ENCODE results near the gene TOB1.

TOB1 gene

GRCh38 chr17:50830994-50831393 is 35.2 kb downstream of the TOB1 start:
- peak; percentile 68 for DNase-seq

GRCh38 chr17:50830352-50830751 is 35.8 kb downstream of the TOB1 start:
- peak; percentile 62 for DNase-seq

- DNase-seq, result no peak
Measured at GRCh38 chr17:50829332-50829731, 36.8 kb downstream of the TOB1 start.

- DNase-seq, result no peak
Measured at GRCh38 chr17:50828508-50829170, 37.5 kb downstream of the TOB1 start.

- DNase-seq, result no peak
Measured at GRCh38 chr17:50825188-50825587, 41.0 kb downstream of the TOB1 start.

- no peak for DNase-seq
Measured at GRCh38 chr17:50824429-50824828, 41.7 kb downstream of the TOB1 start.

- no peak for DNase-seq
Measured at GRCh38 chr17:50822550-50822949, 43.6 kb downstream of the TOB1 start.

GRCh38 chr17:50820651-50821050 is 45.5 kb downstream of the TOB1 start:
- DNase-seq, result no peak

- DNase-seq, result no peak
Measured at GRCh38 chr17:50818921-50819657, 47.1 kb downstream of the TOB1 start.

GRCh38 chr17:50818261-50818660 is 47.9 kb downstream of the TOB1 start:
- DNase-seq, result no peak

- no peak for DNase-seq
Measured at GRCh38 chr17:50817838-50818237, 48.3 kb downstream of the TOB1 start.

GRCh38 chr17:50816771-50817751 is 49.1 kb downstream of the TOB1 start:
- DNase-seq, result no peak

GRCh38 chr17:50816271-50816670 is 49.9 kb downstream of the TOB1 start:
- no peak for DNase-seq

GRCh38 chr17:50815400-50815799 is 50.8 kb downstream of the TOB1 start:
- no peak for DNase-seq

GRCh38 chr17:50813583-50813982 is 52.6 kb downstream of the TOB1 start:
- DNase-seq, result no peak

Data from femur (tissue), 1 donor.